Endothelial cell (in vitro differentiated cells): ENCODE data around the gene NUDT3. TPM values are rescaled to one million over a fixed set of nuclear protein-coding genes. Genes with fewer than 3 reads are reported as not detected.
A peak's percentile ranks its signal among the peaks of the same experiment; 100 is the strongest.
"Not testable (repeated sequence)": the region's sequence is repeated elsewhere in the genome, so short reads cannot be mapped to it uniquely, and the experiment has no call there.

Source experiments
- DNase-seq: peaks from one replicate; pipeline ENCODE4 v3.0.0; 2021; ENCODE audit warnings: low spot score
- H3K27ac Mint-ChIP-seq: one replicate; pipeline ENCODE4 v1.8.0; 2021; ENCODE audit warnings: mixed read lengths, inconsistent platforms; ENCODE audit not compliant: unreplicated experiment
- H3K27me3 Mint-ChIP-seq: one replicate; pipeline ENCODE4 v1.8.0; 2021; ENCODE audit warnings: mild to moderate bottlenecking, moderate library complexity, mixed read lengths, inconsistent platforms; ENCODE audit not compliant: unreplicated experiment
- H3K36me3 Mint-ChIP-seq: one replicate; pipeline ENCODE4 v1.8.0; 2021; ENCODE audit warnings: mild to moderate bottlenecking, low read depth, mixed read lengths, inconsistent platforms; ENCODE audit not compliant: unreplicated experiment
- H3K4me1 Mint-ChIP-seq: one replicate; pipeline ENCODE4 v1.8.0; 2021; ENCODE audit warnings: mild to moderate bottlenecking, mixed read lengths, inconsistent platforms; ENCODE audit not compliant: unreplicated experiment
- H3K4me3 Mint-ChIP-seq: one replicate; pipeline ENCODE4 v1.8.0; 2021; ENCODE audit warnings: mild to moderate bottlenecking, mixed read lengths, inconsistent platforms; ENCODE audit not compliant: unreplicated experiment
- H3K9me3 Mint-ChIP-seq: one replicate; pipeline ENCODE4 v1.8.0; 2021; ENCODE audit warnings: mixed read lengths, inconsistent platforms; ENCODE audit not compliant: unreplicated experiment
- CTCF ChIP-seq: fragments of 200-600 bp; sonication (generic); IDR thresholded peaks from one replicate; pipeline ENCODE4 v1.5.0; 2021; ENCODE audit warnings: antibody characterized with exemption; ENCODE audit not compliant: unreplicated experiment
- total RNA-seq: library from RNA; stranded (reverse); fragmentation: NEBNext Ultra II Directional; extraction: Animal tissue kit (Norgen Biotek cat#: 25700); gene quantifications from one replicate; pipeline ENCODE4 v1.2.1, GENCODE V29; 2021; ENCODE audit not compliant: unreplicated experiment

Gene NUDT3
- total RNA-seq, 1 donor from 2014 or later, result 52.0 TPM

- peaks cover 12% of the 10 kb centered on the region for H3K36me3 Mint-ChIP-seq
- H3K4me1 Mint-ChIP-seq, result peaks cover 16% of the 10 kb centered on the region
- H3K4me3 Mint-ChIP-seq, result peak overlapping the region; percentile 94
- no peak for DNase-seq
- no peak for TF ChIP-seq CTCF
- H3K27me3 Mint-ChIP-seq, result peaks cover 7% of the 10 kb centered on the region
- H3K9me3 Mint-ChIP-seq, result no peaks in the 10 kb centered on the region
- peak overlapping the region; percentile 48 for H3K27ac Mint-ChIP-seq
Observed at GRCh38 chr6:34247481-34248197, 144.8 kb downstream of the NUDT3 start.

GRCh38 chr6:34246563-34247391 is 145.7 kb downstream of the NUDT3 start:
- Mint-ChIP-seq H3K27ac (no peak overlapping the region), H3K9me3 (no peaks in the 10 kb centered on the region), H3K4me1 (peaks cover 12% of the 10 kb centered on the region), H3K36me3 (peaks cover 21% of the 10 kb centered on the region), H3K27me3 (peaks cover 7% of the 10 kb centered on the region), H3K4me3 (peak overlapping the region; percentile 47)
- peak; percentile 66 for DNase-seq
- TF ChIP-seq CTCF, result no peak

- Mint-ChIP-seq H3K4me1 (peaks cover 9% of the 10 kb centered on the region), H3K27ac (no peak overlapping the region)
Observed at GRCh38 chr6:34246249-34246562, 146.3 kb downstream of the NUDT3 start.

GRCh38 chr6:34245761-34246140 is 146.7 kb downstream of the NUDT3 start:
- H3K4me1 Mint-ChIP-seq, H3K27me3 Mint-ChIP-seq, DNase-seq, H3K27ac Mint-ChIP-seq, H3K9me3 Mint-ChIP-seq: not testable (repeated sequence)
- Mint-ChIP-seq H3K4me3 (peak overlapping the region; percentile 3), H3K36me3 (peaks cover 26% of the 10 kb centered on the region)

More at GRCh38 chr6:34246249-34246562, 146.3 kb downstream of the NUDT3 start:
- Mint-ChIP-seq H3K36me3 (peaks cover 22% of the 10 kb centered on the region), H3K27me3 (peaks cover 8% of the 10 kb centered on the region), H3K9me3 (no peaks in the 10 kb centered on the region), H3K4me3 (no peak overlapping the region)
- no peak for TF ChIP-seq CTCF
- no peak for DNase-seq

- peaks cover 26% of the 10 kb centered on the region for H3K36me3 Mint-ChIP-seq
- DNase-seq, result not testable (repeated sequence)
Observed at GRCh38 chr6:34245032-34245760, 147.3 kb downstream of the NUDT3 start.

More at GRCh38 chr6:34245032-34245760, 147.3 kb downstream of the NUDT3 start:
- not testable (repeated sequence) for H3K4me1 Mint-ChIP-seq, H3K4me3 Mint-ChIP-seq, H3K27me3 Mint-ChIP-seq, H3K9me3 Mint-ChIP-seq, H3K27ac Mint-ChIP-seq
